DMS 273 treated with DMSO at 0.1 percent for 48 hours (cell line): ENCODE measurements around the gene TMCC2.

Experiments
- DNase-seq: peaks from one replicate; lab custom pipeline; 2025; lab: John Stamatoyannopoulos, UW

Gene TMCC2

DNA sequence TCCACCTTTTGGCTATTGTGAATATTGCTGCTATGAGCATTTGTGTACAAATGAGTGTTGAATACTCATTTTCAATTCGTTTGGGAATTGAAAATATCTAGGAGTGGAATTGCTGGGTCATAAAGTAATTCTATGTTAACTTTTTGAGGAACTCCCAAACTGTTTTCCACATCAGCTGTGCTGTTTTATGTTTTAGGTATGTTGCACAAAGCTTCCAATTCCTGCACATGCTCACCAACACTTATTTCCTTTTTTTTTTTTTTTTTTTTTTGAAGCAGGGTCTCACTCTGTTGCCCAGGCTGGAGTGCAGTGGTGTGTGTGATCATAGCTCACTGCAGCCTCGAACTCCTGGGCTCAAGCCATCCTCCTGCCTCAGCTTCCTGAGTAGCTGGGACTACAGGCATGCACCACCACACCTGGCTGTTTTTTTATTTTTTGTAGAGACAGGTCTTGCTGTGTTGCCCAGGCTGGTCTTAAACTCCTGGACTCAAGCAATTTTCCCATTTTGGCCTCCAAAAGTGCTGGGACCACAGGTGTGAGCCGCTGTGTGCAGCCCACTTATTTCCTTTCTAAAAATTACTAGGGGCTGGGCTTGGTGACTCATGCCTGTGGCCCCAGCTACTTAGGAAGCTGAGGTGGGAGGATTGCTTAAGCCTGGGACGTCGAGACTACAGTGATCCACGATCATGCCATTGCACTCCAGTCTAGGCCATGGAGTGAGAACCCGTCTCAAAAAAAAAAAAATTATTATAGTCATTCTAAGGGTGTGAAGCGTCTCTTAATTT is 33.4 kb downstream of the TMCC2 start:
- no peak for DNase-seq

DNA sequence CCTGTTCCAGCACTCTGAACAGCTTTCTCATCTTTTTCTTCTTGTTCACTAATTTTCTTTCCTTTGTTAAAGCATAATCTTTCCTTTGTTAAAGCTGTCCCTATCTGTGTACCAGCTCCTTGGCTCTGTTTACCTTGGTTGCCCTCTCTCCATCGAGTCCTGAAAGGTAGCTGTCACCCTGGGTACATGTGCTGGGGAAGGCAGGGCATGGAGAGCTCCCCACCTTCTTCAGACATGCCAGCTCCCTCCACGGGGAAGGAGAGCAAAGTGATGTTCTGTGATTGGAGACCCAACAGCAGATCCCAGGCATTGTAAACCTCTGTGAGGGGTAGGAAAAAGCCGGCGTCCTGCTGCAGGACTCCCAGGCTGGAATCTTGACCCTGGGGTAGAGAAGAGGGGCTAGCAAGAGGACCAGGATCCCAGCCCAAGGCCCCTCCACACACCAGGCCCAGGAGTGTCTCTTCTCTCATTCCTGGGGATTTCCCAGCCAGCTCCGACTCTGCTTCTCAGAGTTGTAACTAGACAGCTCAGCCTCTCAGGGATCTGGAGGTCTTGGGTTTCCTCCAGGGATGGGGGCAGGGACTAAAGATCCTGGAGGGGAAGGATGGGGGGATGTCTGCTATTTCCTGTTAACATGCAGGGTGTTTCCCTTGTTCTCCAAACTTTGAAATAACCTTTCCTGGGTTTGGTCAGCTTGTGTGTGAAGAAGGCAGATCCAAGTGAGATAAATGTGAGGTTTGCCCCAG is 34.4 kb downstream of the TMCC2 start:
- no peak for DNase-seq

DNA sequence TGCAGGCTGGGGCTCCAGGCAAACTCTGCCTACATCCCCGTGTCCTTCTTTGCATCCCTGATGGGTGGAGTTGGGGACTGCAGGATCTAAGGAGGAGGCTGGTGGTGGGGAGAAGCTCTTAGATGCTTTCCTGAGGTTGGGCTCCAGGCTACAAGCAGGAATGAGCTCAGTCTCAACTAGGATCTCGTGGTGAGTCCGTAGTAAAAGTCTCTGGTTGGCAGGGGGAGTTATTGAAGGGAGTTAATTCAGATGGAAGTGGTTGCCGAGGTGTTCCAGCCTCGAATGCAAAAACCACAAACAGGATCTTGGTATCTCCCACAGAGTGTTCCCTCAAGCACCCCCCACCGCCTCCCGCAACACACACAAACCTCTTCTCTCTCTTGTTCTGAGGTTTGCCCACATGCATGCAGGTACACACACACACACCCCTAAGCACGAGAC is 35.0 kb downstream of the TMCC2 start:
- DNase-seq: no peak

DNA sequence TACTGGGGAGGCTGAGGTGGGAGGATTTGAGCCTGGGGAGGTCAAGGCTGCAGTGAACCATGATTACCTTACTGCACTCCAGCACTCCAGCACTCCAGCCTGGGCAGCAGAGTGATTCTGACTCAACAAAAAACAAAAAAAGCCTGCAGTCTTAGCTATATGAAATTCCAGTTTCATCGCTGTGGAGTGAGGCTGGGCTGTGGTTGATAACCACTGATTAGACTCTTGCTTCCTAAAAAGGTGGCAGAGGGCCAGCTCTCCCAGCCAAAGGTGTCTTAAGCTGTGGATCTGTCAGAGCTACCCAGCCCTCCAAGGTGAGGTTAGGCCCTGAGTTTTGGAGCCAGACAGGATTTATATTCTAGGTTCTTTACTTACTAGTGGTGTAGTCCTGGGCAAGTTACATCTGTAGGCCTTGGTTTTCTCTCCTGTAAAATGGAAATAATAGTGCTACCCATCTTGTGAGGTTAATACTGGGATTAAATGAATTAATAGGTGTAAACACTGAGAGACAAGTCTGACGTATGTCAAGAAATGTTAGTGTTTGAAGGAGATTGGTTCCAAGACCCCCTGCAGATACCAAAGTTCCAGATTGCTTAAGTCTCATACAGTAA is 35.9 kb downstream of the TMCC2 start:
- DNase-seq: no peak

DNA sequence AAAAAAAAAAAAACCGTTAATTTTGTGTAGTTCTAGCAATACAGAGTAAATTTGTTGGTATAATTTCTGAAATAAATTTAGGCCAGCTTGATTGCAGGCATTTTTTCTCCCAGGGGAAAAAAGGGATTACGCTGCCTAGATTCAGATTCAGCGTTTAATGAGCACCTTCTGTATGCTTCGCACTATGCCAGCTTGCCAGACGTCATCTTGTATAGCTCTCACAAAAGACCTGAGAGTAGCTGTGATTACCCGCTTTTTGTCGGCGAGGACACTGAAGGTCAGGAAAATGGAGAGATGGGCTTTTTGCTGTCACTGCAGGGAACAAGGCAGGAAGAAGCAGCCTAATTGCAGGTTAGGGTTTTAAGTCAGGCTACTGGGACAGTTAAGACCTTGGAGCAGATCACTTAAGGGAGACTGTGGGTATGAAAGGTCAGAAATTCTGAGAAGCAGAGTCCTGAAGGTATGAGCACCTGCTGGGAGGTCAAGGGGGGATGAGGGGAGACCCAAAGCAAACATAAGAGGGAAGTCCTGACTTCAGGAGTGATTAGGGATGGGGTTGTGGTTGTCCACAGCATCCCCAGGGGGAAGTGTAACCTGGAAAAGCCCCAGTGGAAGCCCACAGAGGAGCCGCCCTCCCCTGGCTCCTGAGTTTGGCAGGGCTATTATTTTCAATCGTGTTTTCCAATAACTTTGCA is 39.0 kb downstream of the TMCC2 start:
- no peak for DNase-seq

DNA sequence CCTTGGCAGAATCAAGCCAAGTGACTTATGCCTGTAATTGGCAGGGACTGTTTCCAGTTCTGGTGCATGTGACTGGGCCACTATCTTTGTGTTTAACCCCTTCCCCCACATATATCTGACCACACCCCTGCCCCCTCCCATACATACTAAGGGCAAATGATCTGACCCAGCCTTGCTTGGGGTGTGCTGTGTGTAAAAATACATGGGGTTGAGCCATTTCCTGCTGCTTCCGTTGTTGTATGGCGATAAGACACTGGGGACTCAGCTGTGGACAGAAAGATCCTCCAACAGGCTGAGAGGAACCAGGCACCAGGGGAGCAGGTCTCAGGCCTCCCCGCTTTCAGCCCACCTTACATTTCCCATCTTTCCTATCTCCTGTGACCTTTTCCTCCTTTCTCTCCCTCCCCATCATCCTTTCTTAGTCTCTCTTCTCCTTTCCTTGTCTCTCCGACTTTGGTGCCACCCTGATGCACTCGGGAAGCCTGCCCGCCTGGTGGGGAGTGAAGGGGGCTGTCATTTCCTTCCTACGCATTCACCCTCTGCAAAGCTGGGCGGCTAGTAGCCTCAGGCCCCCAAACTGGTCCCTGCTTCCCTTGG is 39.7 kb downstream of the TMCC2 start:
- DNase-seq: no peak

DNA sequence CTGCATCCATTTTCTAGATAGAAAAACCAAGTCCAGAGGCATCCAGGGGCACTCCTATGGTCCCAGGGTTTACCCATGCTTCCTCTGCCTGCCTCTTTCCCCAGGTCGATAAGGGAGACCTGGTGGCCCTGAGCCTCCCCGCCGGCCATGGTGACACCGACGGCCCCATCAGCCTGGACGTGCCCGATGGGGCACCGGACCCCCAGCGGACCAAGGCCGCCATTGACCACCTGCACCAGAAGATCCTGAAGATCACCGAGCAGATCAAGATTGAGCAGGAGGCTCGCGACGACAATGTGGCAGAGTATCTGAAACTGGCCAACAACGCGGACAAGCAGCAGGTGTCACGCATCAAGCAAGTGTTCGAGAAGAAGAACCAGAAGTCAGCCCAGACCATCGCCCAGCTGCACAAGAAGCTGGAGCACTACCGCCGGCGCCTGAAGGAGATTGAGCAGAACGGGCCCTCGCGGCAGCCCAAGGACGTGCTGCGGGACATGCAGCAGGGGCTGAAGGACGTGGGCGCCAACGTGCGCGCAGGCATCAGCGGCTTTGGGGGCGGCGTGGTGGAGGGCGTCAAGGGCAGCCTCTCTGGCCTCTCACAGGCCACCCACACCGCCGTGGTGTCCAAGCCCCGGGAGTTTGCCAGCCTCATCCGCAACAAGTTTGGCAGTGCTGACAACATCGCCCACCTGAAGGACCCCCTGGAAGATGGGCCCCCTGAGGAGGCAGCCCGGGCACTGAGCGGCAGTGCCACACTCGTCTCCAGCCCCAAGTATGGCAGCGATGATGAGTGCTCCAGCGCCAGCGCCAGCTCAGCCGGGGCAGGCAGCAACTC is 41.3 kb downstream of the TMCC2 start:
- DNase-seq: no peak

DNA sequence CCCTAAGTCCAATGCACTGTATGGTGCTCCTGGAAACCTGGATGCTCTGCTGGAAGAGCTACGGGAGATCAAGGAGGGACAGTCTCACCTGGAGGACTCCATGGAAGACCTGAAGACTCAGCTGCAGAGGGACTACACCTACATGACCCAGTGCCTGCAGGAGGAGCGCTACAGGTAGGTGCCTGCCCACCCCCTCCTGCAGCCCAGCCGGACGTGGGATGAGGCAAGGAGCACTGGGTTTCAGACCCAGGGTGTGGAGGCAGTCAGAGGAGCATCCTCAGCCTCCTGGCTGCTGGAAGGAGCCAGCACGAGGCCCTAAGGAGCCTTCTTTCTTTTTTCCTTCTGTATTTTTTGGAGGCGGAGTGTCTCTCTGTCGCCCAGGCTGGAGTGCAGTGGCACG is 42.0 kb downstream of the TMCC2 start:
- DNase-seq: no peak

DNA sequence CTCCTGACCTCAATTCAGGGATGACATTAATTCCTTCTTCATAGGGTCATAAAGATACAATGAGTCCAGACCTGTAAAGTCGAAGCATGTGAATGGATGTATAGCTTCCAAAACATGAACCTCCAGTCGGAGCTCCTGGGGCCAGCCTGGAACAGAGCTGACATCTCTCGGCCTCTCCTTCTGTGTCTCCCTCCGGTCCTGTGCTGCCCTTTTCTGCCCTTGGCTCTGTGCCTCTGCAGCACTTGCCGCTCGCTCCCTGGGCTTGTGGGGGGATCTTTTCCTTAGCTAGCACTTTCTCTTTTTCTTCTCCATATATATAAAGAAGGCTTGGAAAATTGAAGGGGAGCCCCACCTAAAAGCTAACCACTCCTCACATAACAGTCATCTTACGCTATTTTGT is 42.5 kb downstream of the TMCC2 start:
- DNase-seq: no peak

DNA sequence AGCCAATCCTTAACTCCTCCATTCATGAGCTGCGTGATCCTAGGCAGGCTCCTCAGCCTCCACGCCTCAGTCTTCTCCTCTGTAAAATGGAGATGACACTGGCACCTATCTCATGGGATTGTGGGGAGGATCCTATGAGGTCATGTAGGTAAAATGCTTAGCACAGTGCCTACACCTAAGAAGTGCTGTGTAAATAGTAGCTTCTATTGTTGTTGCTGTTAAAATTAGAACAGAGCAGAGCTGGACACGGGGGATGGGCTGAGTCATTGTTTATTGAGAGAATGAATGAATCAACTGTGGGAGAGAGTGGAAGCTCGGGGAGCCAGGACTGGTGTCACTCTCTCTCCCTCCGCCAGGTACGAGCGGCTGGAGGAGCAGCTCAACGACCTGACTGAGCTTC is 43.0 kb downstream of the TMCC2 start:
- no peak for DNase-seq

DNA sequence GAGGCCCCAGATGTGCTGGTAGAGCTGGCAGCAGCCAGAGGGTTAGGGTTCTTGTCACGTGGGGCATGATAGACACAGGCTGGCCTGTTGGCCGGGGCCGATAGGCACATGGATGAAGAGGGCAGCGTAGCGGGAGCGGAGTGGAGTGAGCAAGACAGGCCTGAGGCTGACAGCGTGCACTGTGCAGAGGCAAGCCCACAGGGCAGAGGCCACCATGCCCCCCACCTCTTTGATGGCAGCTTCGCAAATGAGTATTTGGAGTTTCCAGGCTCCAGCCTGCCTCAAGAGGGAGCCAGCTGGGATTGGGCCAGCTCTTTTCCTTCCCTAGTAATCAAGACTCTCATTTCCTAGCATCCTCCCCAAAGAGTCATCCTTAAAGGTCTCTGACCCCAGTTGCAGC is 43.5 kb downstream of the TMCC2 start:
- DNase-seq: no peak

DNA sequence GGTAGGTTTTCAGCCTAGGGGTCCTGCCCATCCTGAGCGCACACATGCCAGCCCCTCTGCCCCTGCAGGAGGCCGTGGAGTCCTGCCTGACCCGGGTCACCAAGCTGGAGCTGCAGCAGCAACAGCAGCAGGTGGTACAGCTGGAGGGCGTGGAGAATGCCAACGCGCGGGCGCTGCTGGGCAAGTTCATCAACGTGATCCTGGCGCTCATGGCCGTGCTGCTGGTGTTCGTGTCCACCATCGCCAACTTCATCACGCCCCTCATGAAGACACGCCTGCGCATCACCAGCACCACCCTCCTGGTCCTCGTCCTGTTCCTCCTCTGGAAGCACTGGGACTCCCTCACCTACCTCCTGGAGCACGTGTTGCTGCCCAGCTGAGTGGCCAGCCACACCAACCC is 44.0 kb downstream of the TMCC2 start:
- DNase-seq: no peak

DNA sequence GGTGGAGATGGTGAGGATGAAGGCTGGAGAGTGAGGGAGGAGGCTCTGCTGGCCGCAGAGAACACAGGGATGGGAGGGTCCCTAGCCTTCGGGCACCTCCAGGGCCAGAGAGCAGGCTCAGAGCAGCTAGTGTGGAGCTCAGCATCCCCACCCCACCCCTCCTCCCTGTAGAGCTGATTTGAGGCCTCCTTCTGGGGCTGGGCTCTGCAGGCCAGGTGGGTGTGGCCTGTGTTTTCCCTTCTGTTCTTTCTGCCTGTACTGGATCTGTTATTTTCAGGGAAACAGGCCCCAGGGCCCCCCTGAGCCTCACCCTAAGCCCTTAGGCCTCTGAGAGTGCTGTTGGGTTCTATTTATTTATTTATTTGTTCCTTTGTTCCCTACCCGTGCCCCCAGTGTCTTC is 44.8 kb downstream of the TMCC2 start:
- no peak for DNase-seq

DNA sequence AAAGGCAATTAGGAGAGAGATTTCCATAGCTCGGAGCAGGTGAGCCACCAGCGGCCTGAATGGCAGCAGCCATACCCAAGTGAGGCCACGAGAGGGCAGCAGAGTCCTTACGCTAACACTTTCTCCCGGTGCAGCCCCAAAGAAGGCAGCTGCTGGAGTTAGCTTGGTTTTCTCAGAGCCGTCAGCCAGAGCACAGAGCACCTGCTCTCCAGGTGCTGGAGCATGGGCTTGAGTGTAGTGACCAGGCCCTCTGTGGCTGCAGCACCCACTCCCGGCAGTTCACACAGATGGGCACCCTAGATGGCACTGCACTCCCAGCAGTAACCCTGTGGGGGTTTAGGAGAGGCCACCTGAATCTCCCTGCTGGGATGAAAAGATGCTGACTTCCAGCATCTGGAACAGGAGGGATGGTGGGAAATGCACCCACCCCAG is 45.8 kb downstream of the TMCC2 start:
- peak; percentile 50 for DNase-seq

DNA sequence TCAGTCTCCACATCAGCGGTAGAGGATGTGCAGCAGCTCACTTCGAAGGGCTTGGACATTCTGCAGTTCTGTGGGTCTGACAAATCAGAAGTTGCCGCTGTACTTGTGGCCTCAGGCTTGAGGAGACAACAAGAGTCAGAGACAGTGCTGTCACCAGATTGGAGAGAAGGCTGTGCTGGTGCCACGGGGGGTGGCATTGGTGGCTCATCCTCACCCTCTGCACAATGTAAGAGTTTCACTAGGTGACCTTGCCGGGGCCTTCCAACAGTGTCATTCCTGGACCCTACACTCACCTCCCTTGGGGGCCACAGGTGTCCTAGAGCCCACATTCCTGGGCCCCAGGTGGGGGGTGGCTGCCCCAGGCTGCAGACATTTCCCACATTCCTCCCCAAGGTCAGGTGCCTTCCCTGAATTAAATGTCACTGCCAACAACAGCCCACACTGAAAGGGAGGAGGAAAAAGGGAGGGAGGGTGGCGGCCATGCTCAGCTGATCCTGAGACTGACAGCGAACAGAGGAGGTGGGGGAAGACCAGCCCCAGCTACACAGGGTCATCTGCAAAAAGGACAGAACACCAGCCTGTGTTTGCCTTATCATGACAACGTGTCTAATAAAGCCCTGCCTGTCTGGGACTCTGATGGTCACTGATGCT is 46.4 kb downstream of the TMCC2 start:
- DNase-seq: no peak

DNA sequence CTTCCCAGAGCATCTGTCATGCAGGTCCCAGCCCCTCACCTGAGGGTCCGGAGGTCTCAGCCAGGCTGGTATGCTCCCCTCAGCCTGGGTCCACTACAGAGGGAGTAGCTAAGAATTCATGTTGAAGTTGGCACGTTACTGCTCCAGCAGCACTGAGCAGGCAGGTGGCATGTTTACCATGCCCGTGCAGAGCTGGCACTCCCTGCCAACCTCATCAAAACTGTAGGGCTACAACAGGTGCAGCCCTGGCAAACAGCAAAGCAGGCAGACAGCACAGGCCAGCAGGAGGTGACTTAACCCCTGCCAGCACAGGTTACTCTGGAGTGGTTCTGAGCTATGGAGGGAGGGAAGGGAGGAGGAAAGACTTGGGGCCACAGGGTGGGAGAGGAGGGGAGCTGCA is 47.4 kb downstream of the TMCC2 start:
- no peak for DNase-seq

DNA sequence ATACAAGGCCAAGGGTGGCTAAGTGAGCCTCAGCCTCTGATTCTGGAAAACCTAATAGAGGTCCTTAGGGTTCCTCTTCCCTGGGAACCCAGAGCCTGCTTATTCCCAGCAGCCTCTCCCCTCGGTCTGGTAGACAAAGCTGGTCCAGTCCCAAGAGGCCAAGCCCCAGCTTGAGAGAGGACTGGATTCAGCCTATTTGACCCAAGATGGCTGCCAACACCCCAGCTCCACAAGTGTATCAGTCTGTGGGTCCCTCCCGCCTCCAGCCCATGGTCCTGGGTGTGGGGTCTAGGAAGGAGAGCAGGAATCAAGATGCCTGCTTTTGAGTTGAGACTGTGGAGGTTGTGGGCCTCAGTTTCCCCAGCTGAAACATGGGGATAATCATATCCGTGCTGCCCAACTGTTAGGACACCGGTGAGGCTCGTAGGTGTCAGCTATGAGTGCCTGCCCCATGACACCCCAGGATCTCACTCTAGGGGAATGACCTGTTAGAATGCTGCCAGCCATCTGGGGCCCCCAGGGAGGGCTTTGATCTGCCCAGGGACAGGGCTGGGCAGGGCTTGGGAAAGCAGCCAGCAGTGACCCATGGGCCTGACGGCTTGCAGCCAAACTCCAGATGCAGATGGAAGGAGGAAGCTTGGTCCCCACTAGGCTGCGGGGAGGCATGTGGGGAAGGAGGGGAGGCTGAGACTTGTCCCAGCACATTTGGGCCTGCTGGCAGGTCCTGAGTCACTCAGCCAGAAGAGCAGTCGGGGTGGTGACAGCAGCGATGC is 48.4 kb downstream of the TMCC2 start:
- DNase-seq: no peak

DNA sequence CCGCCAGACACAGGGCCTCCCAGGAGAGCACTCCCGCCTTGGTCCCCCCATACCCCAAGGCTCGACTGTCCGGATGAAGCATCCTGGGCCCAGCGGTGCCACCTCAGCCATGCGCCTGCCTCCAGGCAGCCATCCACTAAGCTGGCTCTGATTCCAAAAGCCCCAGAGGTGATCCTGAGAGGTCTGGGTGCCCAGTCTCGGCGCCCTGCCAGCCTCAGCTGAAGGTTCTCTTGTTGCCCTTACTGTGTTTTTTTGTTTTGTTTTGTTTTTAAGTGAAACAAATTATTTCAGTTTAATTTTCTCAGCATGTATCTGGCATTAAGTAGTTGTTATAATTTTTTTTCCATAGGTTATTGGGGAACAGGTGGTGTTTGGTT is 48.9 kb downstream of the TMCC2 start:
- no peak for DNase-seq

DNA sequence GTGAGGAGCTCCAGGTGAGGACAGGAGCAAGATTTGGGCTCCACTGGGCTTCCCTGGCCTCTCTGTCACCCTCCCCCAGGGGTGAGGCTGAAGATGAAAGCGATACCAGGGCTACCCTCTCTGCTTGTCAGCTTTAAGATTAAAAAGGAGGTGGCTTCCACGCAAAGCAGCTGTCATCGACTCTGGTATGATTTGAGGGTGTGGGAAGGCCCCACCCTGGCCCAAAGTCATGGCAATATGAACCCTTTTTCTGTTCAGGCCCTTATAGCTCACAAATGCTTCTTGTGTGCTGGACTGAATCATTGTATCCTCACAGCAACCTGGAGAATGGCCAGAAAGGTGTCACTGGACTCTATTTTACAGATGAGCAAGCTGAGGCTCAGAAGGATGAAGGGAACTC is 52.2 kb downstream of the TMCC2 start:
- no peak for DNase-seq
